GM12892 (cell line): Measurements from ENCODE around the gene GPT2.

Experiments used
- POLR2A ChIP-seq: IDR thresholded peaks from 2 replicates; pipeline ENCODE4 v1.6.1; 2011; ENCODE audit warnings: low read depth, low read length, control low read depth
- POLR2AphosphoS5 ChIP-seq: IDR thresholded peaks from 2 replicates; pipeline ENCODE4 v1.6.1; 2011; ENCODE audit warnings: low read depth, low read length, control low read depth
- TAF1 ChIP-seq: IDR thresholded peaks from 2 replicates; pipeline ENCODE4 v1.6.1; 2011; ENCODE audit warnings: low read depth, mild to moderate bottlenecking, control low read depth, low read length, borderline replicate concordance

DNA sequence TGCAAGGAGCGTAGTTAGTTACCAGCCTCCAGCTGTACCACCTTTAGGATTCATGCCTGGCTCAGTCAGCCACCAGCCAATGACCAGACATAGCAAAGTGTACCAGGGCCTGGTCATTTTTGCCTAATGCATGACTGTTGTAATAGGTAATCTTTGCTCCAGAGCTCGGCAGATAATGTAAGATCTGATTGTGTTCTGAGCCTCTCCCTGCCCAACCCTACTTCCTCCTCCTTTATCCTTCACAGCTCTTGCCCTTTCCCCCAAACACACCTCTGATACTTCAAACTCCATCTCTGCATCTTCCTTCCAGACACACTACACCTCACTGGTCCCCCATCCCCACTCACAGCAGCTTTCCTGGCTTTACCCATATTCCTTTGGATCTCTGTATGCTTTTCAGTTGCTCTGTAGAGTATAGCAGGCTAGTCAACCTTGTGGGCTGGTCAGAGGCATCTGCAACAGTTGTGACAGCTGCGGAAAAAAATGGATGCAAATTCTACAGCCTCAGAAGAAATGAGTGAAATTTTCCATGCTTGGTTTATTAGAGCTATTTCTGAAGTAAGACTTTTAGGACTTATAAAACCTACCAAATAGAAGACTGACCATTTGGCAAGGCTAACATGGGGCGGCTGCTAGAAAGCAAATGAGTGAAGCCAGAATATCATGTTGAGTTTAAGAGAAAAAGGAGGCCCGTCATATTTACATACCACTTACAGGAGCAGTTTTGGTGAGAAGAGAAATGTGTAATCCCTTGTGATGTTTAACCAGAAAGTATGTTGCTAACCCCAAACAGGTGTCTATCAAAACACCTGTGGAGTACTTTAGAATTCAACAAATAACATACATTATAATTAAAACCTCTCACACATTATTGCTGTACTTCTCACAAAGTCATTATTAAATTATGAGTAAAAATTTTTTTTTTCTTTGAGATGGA, 33.3 kb upstream of the GPT2 start:
- no peak for TF ChIP-seq POLR2A
- TF ChIP-seq POLR2AphosphoS5 = no peak
- no peak for TF ChIP-seq TAF1
